ENCODE measurements around the gene CPLX1. TPM values are rescaled to one million over a fixed set of nuclear protein-coding genes. Genes with fewer than 3 reads are reported as not detected.

CPLX1 gene
- under 1 TPM; 0.28 to 0.50 TPM for total RNA-seq

GRCh38 chr4:825971-826330 lies at the start of gene CPLX1:
CPLX1 (minus strand) TSS chr4:826129; CDS start chr4:824522, 1,607 bp downstream.
- Mint-ChIP-seq H3K27ac (no peak within 1 kb of the TSS), H3K4me3 (no peak within 1 kb of the TSS), H3K9me3 (ENCODE audit: low read depth) (peaks cover 2% of the 10 kb centered on the region), H3K27me3 (peaks cover 35% of the 10 kb centered on the region), H3K4me1 (no peaks in the 10 kb centered on the region), H3K36me3 (ENCODE audit: low read depth) (no peaks in the 10 kb centered on the region)
- POLR2A ChIA-PET = no interaction called here
- peak; percentile 60 for DNase-seq
- intact Hi-C loops (cut with DNase I, micrococcal nuclease) = loop anchor here in 1 of 2 experiments (2.0 kb wide), 2 partner anchors 43 to 53 kb away; no protein-coding TSS in a partner anchor
- CTCF ChIA-PET = no interaction called here
- peak; percentile 39 for ATAC-seq

- H3K27ac Mint-ChIP-seq = no peak overlapping the region
- H3K9me3 Mint-ChIP-seq (ENCODE audit: low read depth) = no peaks in the 10 kb centered on the region
- H3K4me3 Mint-ChIP-seq = no peak overlapping the region
- H3K4me1 Mint-ChIP-seq = peaks cover 24% of the 10 kb centered on the region
- H3K27me3 Mint-ChIP-seq = no peaks in the 10 kb centered on the region
- POLR2A ChIA-PET = interaction anchor here (0.6 kb wide), 1 partner anchor 105 kb away, joined by 3 read pairs; no protein-coding TSS in a partner anchor
- H3K36me3 Mint-ChIP-seq (ENCODE audit: low read depth) = peaks cover 50% of the 10 kb centered on the region
- CTCF ChIA-PET = no interaction called here
- intact Hi-C loops (cut with DNase I, micrococcal nuclease) = loop anchor here (5.0 kb wide), 2 partner anchors 93 to 133 kb away; no protein-coding TSS in a partner anchor
- DNase-seq (no peak), ATAC-seq (no peak)
These were observed 49.3 kb upstream of the CPLX1 start for GRCh38 chr4:874971-875817.

GRCh38 chr4:874056-874455 lies 48.1 kb upstream of the CPLX1 start:
- Mint-ChIP-seq H3K4me3 (no peak overlapping the region), H3K36me3 (ENCODE audit: low read depth) (peaks cover 56% of the 10 kb centered on the region), H3K4me1 (peaks cover 12% of the 10 kb centered on the region), H3K27ac (no peak overlapping the region), H3K27me3 (no peaks in the 10 kb centered on the region), H3K9me3 (ENCODE audit: low read depth) (no peaks in the 10 kb centered on the region)
- DNase-seq (no peak), ATAC-seq (no peak)
- intact Hi-C loops (cut with DNase I, micrococcal nuclease) = no loop called here
- POLR2A ChIA-PET = no interaction called here
- CTCF ChIA-PET = no interaction called here

- DNase-seq (no peak), ATAC-seq (no peak)
- Mint-ChIP-seq H3K27me3 (no peaks in the 10 kb centered on the region), H3K4me1 (no peaks in the 10 kb centered on the region), H3K9me3 (ENCODE audit: low read depth) (no peaks in the 10 kb centered on the region), H3K4me3 (no peak overlapping the region), H3K36me3 (ENCODE audit: low read depth) (peaks cover 48% of the 10 kb centered on the region), H3K27ac (no peak overlapping the region)
- ChIA-PET CTCF (interaction anchor here (0.6 kb wide), 1 partner anchor 81 kb away, joined by 5 read pairs; no protein-coding TSS in a partner anchor), POLR2A (no interaction called here)
- intact Hi-C loops (cut with DNase I, micrococcal nuclease) = no loop called here
These were observed 46.5 kb upstream of the CPLX1 start for GRCh38 chr4:872241-872981.

- H3K27ac Mint-ChIP-seq = no peak overlapping the region
- ATAC-seq = no peak
- H3K4me3 Mint-ChIP-seq = no peak overlapping the region
- CTCF ChIA-PET = interaction anchor here (0.6 kb wide), 1 partner anchor 80 kb away, joined by 5 read pairs; no protein-coding TSS in a partner anchor
- DNase-seq = no peak
- intact Hi-C loops (cut with DNase I, micrococcal nuclease) = no loop called here
- H3K27me3 Mint-ChIP-seq = no peaks in the 10 kb centered on the region
- POLR2A ChIA-PET = no interaction called here
- no peaks in the 10 kb centered on the region for H3K9me3 Mint-ChIP-seq (ENCODE audit: low read depth)
- H3K36me3 Mint-ChIP-seq (ENCODE audit: low read depth) = peaks cover 44% of the 10 kb centered on the region
- peaks cover 2% of the 10 kb centered on the region for H3K4me1 Mint-ChIP-seq
These were observed 45.6 kb upstream of the CPLX1 start for GRCh38 chr4:871484-871883.

DNA sequence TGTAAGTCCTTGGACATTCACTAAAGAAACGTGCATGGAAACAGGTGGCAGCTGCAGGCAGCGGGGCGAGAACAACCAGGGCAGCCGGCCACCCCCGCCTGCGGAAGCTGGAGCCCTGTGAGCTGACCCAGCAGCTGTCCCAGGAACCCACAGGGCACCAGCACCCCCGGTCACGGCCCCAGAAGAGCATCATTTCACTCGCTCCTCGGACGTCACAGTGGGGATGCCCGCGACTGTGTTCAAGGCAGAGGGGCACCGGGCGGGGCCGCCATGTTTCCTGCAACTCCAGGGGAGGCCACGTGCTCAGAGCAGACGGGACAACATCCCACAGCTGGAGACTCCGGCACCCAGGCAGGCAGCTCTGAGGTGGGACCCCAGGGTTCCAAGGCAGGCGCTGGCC lies 45.0 kb upstream of the CPLX1 start:
- POLR2A ChIA-PET = no interaction called here
- H3K36me3 Mint-ChIP-seq (ENCODE audit: low read depth) = peaks cover 43% of the 10 kb centered on the region
- H3K4me3 Mint-ChIP-seq = no peak overlapping the region
- no peak for ATAC-seq
- no peak for DNase-seq
- H3K9me3 Mint-ChIP-seq (ENCODE audit: low read depth) = no peaks in the 10 kb centered on the region
- CTCF ChIA-PET = no interaction called here
- H3K27ac Mint-ChIP-seq = no peak overlapping the region
- no peaks in the 10 kb centered on the region for H3K27me3 Mint-ChIP-seq
- intact Hi-C loops (cut with DNase I, micrococcal nuclease) = no loop called here
- H3K4me1 Mint-ChIP-seq = peaks cover 2% of the 10 kb centered on the region

DNA sequence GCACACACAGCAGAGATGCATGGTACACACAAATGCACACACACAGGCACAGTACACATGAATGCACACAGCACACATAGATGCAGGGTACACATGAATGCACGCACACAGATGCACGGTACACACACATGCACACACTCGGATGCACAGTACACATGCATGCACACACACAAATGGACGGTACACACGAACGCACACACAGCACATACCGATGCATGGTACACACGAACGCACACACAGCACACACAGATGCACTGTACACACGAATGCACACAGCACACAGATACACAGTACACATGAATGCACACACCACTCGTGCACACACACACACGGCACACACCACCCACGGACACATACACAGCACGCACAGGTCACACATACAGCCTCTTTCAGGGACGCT lies 43.8 kb upstream of the CPLX1 start:
- intact Hi-C loops (cut with DNase I, micrococcal nuclease) = no loop called here
- H3K4me1 Mint-ChIP-seq = peaks cover 2% of the 10 kb centered on the region
- CTCF ChIA-PET = no interaction called here
- H3K27ac Mint-ChIP-seq = no peak overlapping the region
- peaks cover 44% of the 10 kb centered on the region for H3K36me3 Mint-ChIP-seq (ENCODE audit: low read depth)
- H3K27me3 Mint-ChIP-seq = no peaks in the 10 kb centered on the region
- ATAC-seq (no peak), DNase-seq (no peak)
- no peak overlapping the region for H3K4me3 Mint-ChIP-seq
- POLR2A ChIA-PET = no interaction called here
- H3K9me3 Mint-ChIP-seq (ENCODE audit: low read depth) = no peaks in the 10 kb centered on the region

- ChIA-PET POLR2A (no interaction called here), CTCF (no interaction called here)
- Mint-ChIP-seq H3K36me3 (ENCODE audit: low read depth) (peaks cover 37% of the 10 kb centered on the region), H3K4me1 (peaks cover 2% of the 10 kb centered on the region), H3K27me3 (no peaks in the 10 kb centered on the region), H3K27ac (no peak overlapping the region), H3K9me3 (ENCODE audit: low read depth) (no peaks in the 10 kb centered on the region), H3K4me3 (no peak overlapping the region)
- DNase-seq = no peak
- ATAC-seq = no peak
- intact Hi-C loops (cut with DNase I, micrococcal nuclease) = no loop called here
These were observed 42.5 kb upstream of the CPLX1 start for GRCh38 chr4:868421-868820.

- no peak for DNase-seq
- H3K27ac Mint-ChIP-seq = no peak overlapping the region
- no peak for ATAC-seq
- H3K36me3 Mint-ChIP-seq (ENCODE audit: low read depth) = peaks cover 43% of the 10 kb centered on the region
- no peaks in the 10 kb centered on the region for H3K9me3 Mint-ChIP-seq (ENCODE audit: low read depth)
- ChIA-PET POLR2A (no interaction called here), CTCF (no interaction called here)
- peaks cover 2% of the 10 kb centered on the region for H3K4me1 Mint-ChIP-seq
- intact Hi-C loops (cut with DNase I, micrococcal nuclease) = no loop called here
- no peak overlapping the region for H3K4me3 Mint-ChIP-seq
- H3K27me3 Mint-ChIP-seq = no peaks in the 10 kb centered on the region
These were observed 41.8 kb upstream of the CPLX1 start for GRCh38 chr4:867526-868250.

DNA sequence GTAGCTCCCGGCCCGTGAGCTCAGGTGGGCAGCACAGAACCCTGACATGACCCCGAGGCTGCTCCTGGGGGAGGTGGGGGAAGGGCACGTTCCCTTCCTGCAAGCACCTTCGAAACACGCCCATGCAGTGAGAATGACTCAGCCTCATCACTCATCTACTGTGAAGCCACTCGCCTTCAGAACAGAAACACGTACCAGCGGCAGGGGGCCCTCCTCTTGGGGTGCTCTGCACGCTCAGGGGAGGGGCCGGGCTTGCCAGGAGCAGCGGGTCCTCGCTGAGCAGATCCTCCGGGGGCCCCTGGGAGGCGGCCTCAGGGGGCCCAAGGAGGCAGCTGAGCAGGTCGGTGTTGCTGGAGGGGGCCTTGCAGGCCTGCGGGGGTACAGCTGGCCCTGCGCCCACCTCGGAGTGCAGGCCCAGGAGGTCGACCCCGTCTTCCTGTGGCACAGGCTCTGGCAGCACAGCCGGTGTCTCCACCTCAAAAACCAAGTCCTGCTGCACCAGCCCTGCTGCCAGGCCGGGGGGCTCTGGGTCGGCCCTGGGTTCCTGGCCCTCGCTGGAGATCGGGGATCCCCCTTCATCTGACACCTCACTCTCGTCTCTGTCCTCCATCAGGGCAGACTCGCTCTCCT lies 40.9 kb upstream of the CPLX1 start:
- CTCF ChIA-PET = no interaction called here
- ATAC-seq = peak; percentile 74

DNA sequence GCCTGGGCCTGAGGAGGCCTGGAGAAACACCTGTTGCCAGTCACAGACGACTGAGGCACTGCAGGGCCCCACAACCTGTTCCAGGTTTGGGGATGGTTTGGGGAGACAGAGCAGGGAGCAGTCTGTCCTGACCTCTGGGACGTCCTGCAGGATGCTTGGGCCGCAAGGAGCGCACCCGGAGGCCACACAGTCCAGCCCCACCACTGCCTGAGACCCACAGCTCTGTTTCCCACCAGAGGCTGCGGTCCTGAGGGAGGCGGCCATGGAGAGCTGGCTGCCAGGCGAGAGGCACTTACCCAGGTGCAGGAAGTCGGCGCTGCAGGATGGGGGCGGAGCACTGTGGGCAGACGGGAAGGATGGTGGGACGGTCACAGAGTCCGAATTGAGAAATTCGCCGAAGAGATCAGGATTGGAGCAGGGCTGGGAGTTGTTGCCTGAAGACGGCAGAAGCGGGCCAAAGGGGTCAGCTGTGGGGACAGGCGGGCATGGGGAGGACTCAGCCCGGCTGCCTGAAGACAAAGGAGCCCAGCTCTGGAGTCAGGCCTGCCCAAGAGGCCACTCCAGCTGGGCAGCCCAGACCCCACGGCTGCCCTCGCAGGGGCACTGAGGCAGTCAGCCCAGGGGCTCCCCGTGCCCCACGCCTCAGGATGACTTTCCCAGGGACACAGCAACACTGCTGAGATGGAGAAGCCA lies 40.3 kb upstream of the CPLX1 start:
- H3K36me3 Mint-ChIP-seq (ENCODE audit: low read depth) = peaks cover 50% of the 10 kb centered on the region
- ATAC-seq (no peak), DNase-seq (no peak)
- H3K9me3 Mint-ChIP-seq (ENCODE audit: low read depth) = no peaks in the 10 kb centered on the region
- ChIA-PET CTCF (no interaction called here), POLR2A (no interaction called here)
- H3K4me3 Mint-ChIP-seq = no peak overlapping the region
- H3K27me3 Mint-ChIP-seq = no peaks in the 10 kb centered on the region
- intact Hi-C loops (cut with DNase I, micrococcal nuclease) = no loop called here
- H3K27ac Mint-ChIP-seq = no peak overlapping the region
- peaks cover 2% of the 10 kb centered on the region for H3K4me1 Mint-ChIP-seq

More for the DNA sequence above, 40.9 kb upstream of the CPLX1 start:
- intact Hi-C loops (cut with DNase I, micrococcal nuclease) = no loop called here
- Mint-ChIP-seq H3K4me1 (peaks cover 2% of the 10 kb centered on the region), H3K27me3 (no peaks in the 10 kb centered on the region), H3K27ac (peak overlapping the region; percentile 65), H3K9me3 (ENCODE audit: low read depth) (no peaks in the 10 kb centered on the region), H3K4me3 (no peak overlapping the region), H3K36me3 (ENCODE audit: low read depth) (peaks cover 48% of the 10 kb centered on the region)
- peak; percentile 57 for DNase-seq
- POLR2A ChIA-PET = no interaction called here
